GM19239 (cell line): Measurements from ENCODE around the gene ZFAND3.
"Not testable (repeated sequence)": the region's sequence is repeated elsewhere in the genome, so short reads cannot be mapped to it uniquely, and the experiment has no call there.

Source experiments
- DNase-seq: peaks from one replicate; pipeline ENCODE4 v3.0.0; 2011; ENCODE audit warnings: low spot score; ENCODE audit not compliant: insufficient read length
- FAIRE-seq: peaks from 2 replicates; lab custom pipeline; 2011; peaks lifted over from hg19 to GRCh38; lab: Jason Lieb, UNC

The ZFAND3 gene

GRCh38 chr6:37920667-37921066 is 101.1 kb downstream of the ZFAND3 start:
- DNase-seq (no peak), FAIRE-seq (no peak)

GRCh38 chr6:37922563-37922962 is 103.0 kb downstream of the ZFAND3 start:
- peak; percentile 49 for FAIRE-seq
- no peak for DNase-seq

GRCh38 chr6:37923514-37923913 is 104.0 kb downstream of the ZFAND3 start:
- FAIRE-seq (peak; percentile 65), DNase-seq (no peak)

- no peak for DNase-seq
Observed at GRCh38 chr6:37926661-37927060, 107.1 kb downstream of the ZFAND3 start.

GRCh38 chr6:37928217-37928616 is 108.7 kb downstream of the ZFAND3 start:
- FAIRE-seq (peak; percentile 31), DNase-seq (no peak)

More at GRCh38 chr6:37926661-37927060, 107.1 kb downstream of the ZFAND3 start:
- FAIRE-seq = no peak

GRCh38 chr6:37930288-37930971 is 110.9 kb downstream of the ZFAND3 start:
- no peak for FAIRE-seq
- DNase-seq = no peak

- no peak for FAIRE-seq
- no peak for DNase-seq
Observed at GRCh38 chr6:37931066-37931465, 111.5 kb downstream of the ZFAND3 start.

- FAIRE-seq (no peak), DNase-seq (no peak)
Observed at GRCh38 chr6:37934276-37934675, 114.7 kb downstream of the ZFAND3 start.

- no peak for DNase-seq
- peak; percentile 78 for FAIRE-seq
Observed at GRCh38 chr6:37936150-37936549, 116.6 kb downstream of the ZFAND3 start.

- DNase-seq (no peak), FAIRE-seq (peak; percentile 78)
Observed at GRCh38 chr6:37936906-37937305, 117.4 kb downstream of the ZFAND3 start.

GRCh38 chr6:37938909-37939308 is 119.4 kb downstream of the ZFAND3 start:
- FAIRE-seq (no peak), DNase-seq (no peak)

- DNase-seq (no peak), FAIRE-seq (no peak)
Observed at GRCh38 chr6:37940074-37940847, 120.7 kb downstream of the ZFAND3 start.

GRCh38 chr6:37941871-37942270 is 122.3 kb downstream of the ZFAND3 start:
- FAIRE-seq (no peak), DNase-seq (no peak)

- no peak for DNase-seq
- FAIRE-seq = peak; percentile 70
Observed at GRCh38 chr6:37942606-37943376, 123.3 kb downstream of the ZFAND3 start.

GRCh38 chr6:37943436-37944058 is 124.0 kb downstream of the ZFAND3 start:
- DNase-seq (no peak), FAIRE-seq (no peak)

GRCh38 chr6:37946057-37946456 is 126.5 kb downstream of the ZFAND3 start:
- no peak for FAIRE-seq
- no peak for DNase-seq

GRCh38 chr6:37947468-37947867 is 127.9 kb downstream of the ZFAND3 start:
- DNase-seq = no peak
- no peak for FAIRE-seq

GRCh38 chr6:37948584-37948983 is 129.1 kb downstream of the ZFAND3 start:
- DNase-seq, FAIRE-seq: not testable (repeated sequence)

- FAIRE-seq = peak; percentile 82
- DNase-seq = no peak
Observed at GRCh38 chr6:37952027-37952426, 132.5 kb downstream of the ZFAND3 start.

GRCh38 chr6:37954791-37955190 is 135.3 kb downstream of the ZFAND3 start:
- DNase-seq (no peak), FAIRE-seq (no peak)
